SKM-1 (cell line): ENCODE data around the gene PCBP3.

Experiments used
- DNase-seq: peaks from one replicate; lab custom pipeline; 2025; ENCODE audit not compliant: unreplicated experiment; lab: John Stamatoyannopoulos, UW

PCBP3 gene

GRCh38 chr21:45856442-45856841 lies 212.9 kb downstream of the PCBP3 start:
- no peak for DNase-seq

- no peak for DNase-seq
Observed at GRCh38 chr21:45856906-45857305, 213.4 kb downstream of the PCBP3 start.

GRCh38 chr21:45857761-45858160 lies 214.2 kb downstream of the PCBP3 start:
- DNase-seq = no peak

GRCh38 chr21:45858180-45858579 lies 214.7 kb downstream of the PCBP3 start:
- no peak for DNase-seq

GRCh38 chr21:45859041-45859761 lies 215.7 kb downstream of the PCBP3 start:
- DNase-seq = no peak

- DNase-seq = no peak
Observed at GRCh38 chr21:45859762-45860357, 216.3 kb downstream of the PCBP3 start.

- no peak for DNase-seq
Observed at GRCh38 chr21:45860493-45861155, 217.1 kb downstream of the PCBP3 start.

GRCh38 chr21:45861156-45861870 lies 217.8 kb downstream of the PCBP3 start:
- DNase-seq = no peak

GRCh38 chr21:45862543-45863207 lies 219.2 kb downstream of the PCBP3 start:
- DNase-seq = no peak

- no peak for DNase-seq
Observed at GRCh38 chr21:45863267-45863666, 219.7 kb downstream of the PCBP3 start.

GRCh38 chr21:45863751-45864150 lies 220.2 kb downstream of the PCBP3 start:
- DNase-seq = no peak

- DNase-seq = no peak
Observed at GRCh38 chr21:45864436-45864835, 220.9 kb downstream of the PCBP3 start.

- no peak for DNase-seq
Observed at GRCh38 chr21:45865106-45865835, 221.7 kb downstream of the PCBP3 start.

GRCh38 chr21:45866551-45866950 lies 223.0 kb downstream of the PCBP3 start:
- DNase-seq = no peak

GRCh38 chr21:45867041-45867666 lies 223.6 kb downstream of the PCBP3 start:
- DNase-seq = no peak

- DNase-seq = no peak
Observed at GRCh38 chr21:45867671-45868081, 224.2 kb downstream of the PCBP3 start.

GRCh38 chr21:45868086-45868485 lies 224.6 kb downstream of the PCBP3 start:
- no peak for DNase-seq

GRCh38 chr21:45868488-45868887 lies 225.0 kb downstream of the PCBP3 start:
- DNase-seq = no peak

- no peak for DNase-seq
Observed at GRCh38 chr21:45869121-45870007, 225.8 kb downstream of the PCBP3 start.
